ENCODE measurements around the gene GRIP1.

The GRIP1 gene

DNA sequence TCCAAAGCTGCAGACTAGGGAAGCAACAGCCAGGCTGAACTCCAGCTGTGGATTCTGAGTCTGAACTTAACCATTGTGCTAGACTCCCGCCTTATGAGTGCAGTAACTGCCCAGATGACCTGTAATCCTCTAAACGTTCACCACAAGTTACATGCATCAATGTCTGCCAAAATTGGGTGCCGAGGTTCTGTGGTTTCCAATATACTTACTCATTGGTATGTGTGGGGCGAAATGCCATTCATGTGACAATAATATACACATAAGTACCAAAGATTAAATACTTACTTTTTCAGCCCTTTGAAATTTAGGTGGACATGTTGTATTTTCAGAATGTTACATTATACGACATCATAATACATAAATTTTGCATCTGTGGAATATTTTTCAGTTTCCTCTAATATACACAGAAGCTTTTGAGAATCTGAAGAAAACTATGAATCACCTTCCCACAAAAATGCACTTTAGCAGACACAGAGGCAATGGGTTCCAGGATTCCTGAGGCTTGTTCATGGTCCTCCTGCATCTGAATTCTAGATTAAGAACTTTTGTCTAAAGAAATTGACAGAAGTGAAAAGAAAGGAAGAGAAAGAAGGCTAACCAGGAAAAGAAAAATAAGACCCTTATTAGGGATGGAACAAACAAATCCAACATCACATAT lies 31.7 kb downstream of the GRIP1 start:
- peak; percentile 85 for DNase-seq (ENCODE audit: low read depth)

DNA sequence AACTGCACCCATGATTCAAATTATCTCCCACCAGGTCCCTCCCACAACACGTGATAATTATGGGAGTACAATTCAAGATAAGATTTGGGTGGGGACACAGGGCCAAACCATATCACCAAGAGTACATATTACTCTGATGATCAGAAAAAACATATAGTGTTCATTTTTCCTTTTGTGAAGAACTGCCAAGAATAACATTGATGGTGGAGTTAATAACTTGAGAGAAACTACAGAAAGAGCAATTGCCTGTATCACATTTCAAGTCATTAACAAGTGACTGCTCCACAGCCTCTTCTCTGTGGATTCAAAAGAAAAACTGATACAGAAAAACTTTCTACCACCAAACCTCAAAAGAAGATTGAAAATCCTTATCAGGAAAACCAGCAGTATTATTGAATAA lies 34.7 kb downstream of the GRIP1 start:
- DNase-seq (ENCODE audit: low read depth): no peak

DNA sequence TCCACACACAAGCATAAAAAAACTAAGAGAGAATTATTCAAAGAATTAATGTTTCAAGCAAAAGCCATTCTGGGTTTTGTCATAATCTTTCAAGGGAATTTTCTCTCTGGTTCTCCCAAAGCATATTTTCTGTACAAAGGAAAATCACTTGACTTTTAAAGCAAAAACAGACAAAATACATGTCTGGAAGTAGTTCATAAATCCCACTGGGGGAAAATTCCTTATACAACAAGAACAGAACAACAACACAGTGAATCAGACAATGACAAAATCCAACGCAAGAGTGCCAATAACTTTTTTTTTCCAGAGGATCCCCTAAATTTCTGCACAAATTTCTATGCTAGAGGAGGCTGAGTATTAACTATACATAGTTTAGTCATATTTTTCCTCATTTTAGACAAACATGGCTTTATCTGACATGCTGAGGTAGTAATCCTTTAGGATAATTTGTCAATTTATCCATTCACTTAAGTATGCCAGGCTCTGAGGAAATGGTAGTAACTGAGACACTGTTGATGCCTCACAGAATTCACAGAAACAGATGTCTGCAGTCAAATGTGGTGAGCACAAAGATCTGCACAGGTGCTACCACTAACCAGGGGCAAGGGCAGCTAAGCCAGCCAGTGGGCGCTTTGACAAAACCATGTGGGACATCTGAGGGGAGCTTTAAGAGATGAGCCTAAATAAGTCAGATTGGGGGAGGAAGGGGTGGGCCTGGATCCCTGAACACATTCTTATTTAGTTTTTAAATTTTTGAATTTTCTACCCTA lies 38.0 kb downstream of the GRIP1 start:
- DNase-seq (ENCODE audit: low read depth): no peak

DNA sequence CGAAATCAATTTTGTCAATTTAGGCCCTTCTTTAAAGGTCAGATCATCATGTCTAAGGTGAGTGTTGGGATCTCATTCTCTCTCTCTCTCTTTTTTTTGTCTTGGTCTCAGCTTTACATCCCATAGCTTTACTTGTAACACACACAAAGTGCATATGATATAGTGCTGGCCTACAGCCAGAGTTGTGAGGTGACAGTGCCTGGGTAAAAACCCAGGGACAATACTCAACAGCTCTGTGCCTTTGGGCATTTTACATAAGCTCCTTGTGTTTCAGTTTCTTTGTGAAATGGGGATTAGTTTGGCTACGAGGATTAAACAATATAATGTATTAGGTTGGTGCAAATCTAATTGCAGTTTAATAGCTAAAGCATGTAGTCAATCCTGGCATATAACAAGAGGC lies 40.2 kb downstream of the GRIP1 start:
- DNase-seq (ENCODE audit: low read depth): no peak

DNA sequence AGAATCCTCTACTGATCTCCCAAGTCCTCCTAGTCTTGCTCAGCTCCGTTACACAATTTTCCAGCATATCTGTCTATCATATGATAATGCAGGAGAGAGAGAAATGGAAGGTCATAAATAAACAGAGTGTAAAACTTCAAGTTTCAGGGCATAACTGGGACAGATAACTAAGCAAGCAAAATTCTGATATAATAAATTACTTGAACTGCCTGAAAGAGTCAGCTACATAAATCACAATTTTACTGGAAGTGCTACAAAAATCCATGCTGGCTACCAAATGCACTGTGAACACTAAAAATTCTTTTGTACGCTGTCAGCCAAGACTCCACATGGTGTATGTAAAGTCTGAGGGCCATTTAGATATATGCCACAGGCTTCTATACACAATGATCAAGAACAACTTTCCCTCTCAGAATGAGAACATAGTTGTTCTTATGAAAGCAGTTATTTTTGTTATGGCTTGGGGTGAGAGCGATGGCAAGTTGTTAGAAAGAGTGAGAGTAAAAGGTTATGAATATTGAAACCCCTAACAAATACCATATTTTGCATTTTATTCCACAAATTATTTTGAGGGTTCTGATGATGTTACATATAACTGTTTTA lies 41.1 kb downstream of the GRIP1 start:
- no peak for DNase-seq (ENCODE audit: low read depth)

DNA sequence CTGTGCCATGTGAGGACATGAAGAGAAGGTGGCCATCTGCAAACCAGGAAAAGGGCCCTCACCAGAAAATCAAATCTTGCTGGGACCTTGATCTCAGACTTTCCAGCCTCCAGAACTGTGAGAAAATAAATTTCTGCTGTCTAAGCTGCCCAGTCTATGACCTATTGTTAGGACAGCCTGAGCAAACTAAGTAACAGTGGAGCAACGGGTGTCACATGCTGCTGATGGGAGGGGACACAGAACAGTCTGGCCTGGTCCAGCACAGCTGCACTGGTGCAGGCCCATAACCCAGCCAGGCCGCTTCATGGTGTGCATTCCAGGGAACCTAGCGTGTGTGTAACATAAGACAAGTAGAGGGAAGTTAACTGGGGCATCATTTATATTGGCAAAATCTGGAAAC lies 42.1 kb downstream of the GRIP1 start:
- DNase-seq (ENCODE audit: low read depth): no peak

DNA sequence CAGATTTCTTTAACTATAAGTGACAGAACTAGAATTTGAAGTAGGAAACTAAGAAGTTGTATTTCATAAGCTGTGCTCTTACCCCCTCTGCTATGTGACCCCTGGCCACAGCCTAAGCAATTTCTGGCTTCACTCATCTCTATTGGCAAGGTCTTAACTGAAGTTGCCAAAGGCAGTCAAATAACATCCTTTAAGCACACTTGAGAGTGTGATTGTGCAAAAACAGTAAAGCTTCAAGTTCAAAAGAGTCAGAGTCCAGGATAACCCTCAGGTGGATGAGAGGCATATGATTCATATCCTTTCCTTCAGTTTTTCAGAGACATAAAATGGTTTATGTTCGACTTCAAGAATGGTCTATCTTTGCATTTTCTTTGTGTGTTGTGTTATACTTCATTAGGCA lies 45.2 kb downstream of the GRIP1 start:
- no peak for DNase-seq (ENCODE audit: low read depth)

DNA sequence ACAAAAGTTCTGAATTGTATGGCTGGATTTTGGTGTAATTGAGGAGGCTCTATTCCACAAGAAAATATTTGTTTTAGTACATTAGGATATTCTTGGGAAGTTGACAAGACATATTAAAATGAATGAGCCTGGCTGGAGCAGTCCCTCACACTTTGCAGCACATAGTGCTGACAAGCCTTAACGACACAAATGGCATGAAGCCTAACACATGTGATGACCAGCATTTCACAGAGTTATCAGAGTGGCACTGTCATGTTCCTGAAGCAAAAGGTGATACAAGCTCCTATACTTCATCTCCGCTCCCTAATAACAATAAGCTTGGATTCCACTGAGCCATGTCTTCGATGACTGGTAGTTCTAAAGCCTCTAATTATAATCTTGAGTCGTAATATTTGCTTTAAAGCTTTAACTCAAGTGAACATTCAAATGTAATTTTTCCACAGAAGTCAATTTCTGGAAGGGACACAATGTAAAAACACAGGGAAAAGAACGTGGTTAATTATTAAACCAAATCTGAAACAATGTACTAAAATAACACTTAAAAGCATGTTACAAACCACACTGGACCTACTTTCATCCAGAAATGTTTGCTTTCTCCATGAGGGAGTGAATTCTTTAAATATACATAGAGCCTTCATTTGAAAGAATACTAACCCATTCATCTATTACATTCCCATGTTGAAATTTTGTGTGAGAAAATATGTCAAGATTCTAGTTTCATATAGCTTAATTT lies 49.6 kb downstream of the GRIP1 start:
- no peak for DNase-seq (ENCODE audit: low read depth)

DNA sequence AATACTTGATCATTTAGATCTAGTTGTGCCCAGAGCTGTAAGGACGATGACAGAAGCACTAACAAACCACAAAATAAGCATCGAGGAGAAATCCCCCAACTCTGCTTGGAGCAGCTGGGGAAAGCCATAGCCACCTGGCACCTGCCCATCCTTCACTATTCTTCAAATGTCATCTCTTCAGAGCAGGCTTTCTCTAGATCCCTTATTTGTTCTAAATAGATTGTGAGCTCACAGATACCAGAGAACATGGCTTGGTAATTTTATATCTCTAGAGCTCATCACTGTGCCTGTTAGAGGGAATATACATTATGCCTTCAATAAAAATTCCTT lies 50.9 kb downstream of the GRIP1 start:
- DNase-seq (ENCODE audit: low read depth): no peak

DNA sequence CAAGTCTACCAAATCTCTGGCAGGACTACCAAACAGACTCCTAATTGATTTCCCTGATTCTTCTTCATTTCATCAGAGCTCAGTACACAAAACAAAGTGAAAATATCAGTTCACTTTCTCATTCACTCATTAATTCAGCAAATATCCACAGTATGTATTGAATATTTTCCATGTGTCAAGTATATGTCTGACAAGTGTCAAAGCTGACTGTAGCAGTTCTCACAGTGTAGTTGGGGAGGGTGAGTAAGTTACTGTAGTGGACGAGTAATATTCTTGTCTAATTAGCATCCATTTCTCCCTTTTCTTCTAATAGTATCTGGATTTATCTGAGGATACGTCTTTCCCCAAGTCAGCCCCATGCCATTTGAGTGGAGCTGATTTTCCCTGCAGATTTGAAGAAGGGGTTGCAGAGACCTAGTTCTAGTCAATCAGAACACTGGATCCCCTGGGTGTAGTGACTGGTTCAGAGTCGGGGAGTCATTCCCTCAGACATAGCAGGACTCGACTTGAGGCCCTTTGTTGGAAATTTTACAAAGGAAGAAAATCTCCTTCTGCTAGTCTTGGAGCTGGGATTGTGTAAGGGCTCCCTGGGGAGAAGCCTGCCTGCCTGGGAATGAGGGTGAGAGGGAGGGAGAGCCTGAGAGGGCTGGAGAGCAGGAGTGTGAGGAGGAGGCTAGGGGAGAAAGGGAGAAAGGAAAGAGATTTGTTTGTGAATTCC lies 51.4 kb downstream of the GRIP1 start:
- no peak for DNase-seq (ENCODE audit: low read depth)

DNA sequence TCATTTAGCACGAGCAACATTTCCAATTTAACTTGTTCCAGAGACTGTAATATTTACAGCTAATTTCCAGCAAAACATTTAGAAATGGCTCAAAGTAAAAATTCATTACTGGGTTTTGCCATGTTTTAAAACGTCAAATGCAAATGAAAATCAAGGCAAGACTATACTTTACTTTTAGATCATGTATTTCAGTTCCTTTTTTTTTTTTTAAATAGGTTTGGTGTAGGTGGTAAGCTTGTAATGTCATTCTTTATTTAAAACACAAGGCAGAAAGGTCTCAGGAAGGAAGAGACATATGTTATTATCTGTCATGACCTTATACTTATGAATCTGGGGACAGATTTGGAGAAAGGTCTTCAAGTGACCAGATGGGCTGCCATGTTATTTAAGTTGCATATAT lies 54.1 kb downstream of the GRIP1 start:
- no peak for DNase-seq (ENCODE audit: low read depth)

DNA sequence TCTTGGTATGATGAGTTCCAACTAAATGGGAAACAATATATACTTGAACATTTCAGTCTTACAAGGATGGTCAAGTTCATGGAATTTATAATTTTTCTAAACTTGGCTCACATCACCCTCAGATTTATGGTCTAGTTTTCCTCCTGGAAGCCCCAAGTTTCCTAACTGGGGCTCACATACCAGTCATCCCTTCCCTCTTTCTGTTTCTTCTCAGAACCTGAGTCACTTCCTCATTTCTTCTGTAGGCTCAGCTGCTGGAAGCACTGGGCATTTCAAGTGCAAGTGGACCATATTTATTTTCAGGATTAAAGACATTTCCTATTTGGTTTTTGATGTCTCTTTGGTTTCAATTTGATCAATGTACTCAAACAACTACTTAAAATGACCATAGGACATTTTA lies 55.4 kb downstream of the GRIP1 start:
- DNase-seq (ENCODE audit: low read depth): no peak

DNA sequence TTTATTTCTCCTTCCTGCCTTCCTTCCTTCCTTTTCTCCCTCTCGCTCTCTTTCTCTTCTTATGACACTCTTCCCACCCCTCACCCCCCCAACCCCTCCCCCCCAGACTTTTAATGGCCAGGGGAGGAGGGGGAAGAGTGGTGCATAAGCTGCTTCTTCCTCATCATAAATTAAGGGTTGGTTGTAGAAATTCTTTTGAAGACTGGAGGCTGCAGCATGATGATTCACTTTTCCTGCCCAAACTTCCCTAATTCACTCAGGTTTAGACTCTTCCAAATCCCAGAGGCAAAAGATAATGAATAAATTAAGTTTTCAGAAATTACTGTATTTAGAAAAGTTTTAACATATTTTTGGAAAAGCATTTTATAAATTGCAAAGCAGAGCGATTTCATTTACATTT lies 58.2 kb downstream of the GRIP1 start:
- DNase-seq (ENCODE audit: low read depth): no peak

DNA sequence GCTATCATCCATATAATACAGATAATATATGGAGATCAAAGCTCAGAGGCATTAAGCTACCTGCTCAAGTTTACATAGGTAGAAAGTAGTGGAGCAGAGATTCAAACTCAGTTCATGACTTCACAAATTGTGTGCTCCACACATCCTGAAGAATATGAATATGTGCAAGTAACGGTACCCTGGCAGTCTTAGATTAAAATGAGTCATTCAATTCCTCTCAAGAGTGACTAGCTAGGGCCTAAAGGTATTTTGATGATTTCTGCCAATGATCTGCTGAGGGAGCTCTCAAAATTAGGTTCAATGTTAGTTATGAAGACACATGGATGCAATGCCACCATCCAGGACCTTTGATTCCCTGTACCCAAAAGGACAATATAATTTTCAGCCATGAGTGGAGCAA lies 58.9 kb downstream of the GRIP1 start:
- no peak for DNase-seq (ENCODE audit: low read depth)

DNA sequence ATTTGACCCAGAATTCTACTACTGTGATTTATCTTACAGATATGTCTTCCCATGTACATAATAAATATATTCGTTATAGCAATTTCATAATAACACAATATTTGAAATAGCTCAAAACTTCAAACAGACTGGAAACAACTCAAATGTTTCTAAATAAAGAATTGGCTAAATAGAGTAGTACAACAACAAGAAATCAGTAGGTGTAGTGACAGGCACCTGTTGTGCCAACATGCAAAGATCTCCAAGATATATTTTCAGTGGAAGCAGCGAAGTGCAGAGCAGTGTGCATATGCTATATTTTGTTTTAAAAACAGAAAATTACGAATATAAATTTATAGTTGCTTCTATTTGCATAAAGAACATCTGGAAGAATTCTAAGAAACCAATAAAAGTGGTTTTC lies 60.9 kb downstream of the GRIP1 start:
- no peak for DNase-seq (ENCODE audit: low read depth)

DNA sequence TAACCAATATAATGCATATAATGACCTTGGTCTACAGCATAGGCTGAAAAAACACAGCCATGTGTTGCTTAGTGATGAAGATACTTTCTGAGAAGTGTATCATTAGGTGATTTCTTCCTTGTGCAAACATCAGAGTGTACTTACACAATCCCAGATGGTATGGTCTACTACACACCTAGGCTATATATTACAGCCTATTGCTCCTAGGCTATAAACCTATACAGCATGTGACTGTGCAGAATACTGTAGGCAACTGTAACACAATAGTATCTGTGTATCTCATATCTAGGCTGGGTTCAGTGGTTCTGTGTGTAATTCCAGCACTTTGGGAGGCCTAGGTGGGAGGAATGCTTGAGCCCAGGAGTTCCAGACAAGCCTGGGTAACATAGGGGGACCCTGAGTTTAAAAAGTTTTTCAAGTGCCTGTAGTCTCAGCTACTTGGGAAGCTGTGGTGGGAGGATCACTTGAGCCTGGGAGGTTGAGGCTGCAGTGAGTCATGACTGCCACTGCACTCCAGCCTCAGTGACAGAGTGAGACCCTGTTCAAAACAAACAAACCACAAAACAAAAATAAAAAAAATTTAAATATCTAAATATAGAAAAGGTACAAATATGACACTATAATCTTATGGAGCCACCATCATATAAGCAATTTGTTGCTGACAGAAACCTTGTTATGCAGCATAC lies 66.6 kb downstream of the GRIP1 start:
- DNase-seq (ENCODE audit: low read depth): no peak

DNA sequence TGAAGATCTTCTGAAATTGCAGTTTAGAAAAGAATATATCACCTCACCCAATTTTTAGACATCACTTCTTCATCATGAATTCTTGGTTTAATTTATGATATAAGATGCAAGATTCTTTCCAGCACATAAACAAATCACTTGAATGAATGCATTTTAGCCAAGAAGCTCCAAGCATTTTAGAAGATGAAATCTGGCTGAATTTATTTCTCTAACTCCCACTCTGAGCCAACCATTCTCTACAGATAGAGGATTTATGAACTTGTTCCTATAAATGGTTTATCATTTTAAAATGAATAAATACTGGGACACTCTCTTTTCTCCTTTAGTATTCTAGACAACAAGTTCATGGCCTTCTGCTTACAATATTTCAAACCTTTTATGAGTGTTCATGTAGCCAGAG lies 71.7 kb downstream of the GRIP1 start:
- DNase-seq (ENCODE audit: low read depth): no peak

DNA sequence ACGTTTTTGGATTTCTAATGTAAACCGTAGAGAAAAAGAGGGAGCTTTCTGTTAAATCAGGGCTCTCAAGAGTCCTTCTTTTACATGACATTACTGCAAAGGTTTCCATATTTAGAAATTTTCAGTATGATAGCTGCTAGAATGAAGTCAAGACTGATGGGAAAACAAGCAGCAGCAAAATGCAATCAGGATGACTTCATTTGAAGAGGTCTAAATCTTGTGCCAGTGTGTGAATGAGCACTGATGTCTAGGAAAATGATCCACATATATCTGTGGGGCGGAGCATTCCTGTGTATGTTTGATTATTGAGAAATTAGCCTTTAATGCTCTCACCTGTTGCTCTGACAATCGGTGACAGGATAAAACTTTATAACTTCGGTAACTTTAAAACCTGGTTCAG lies 73.6 kb downstream of the GRIP1 start:
- no peak for DNase-seq (ENCODE audit: low read depth)

DNA sequence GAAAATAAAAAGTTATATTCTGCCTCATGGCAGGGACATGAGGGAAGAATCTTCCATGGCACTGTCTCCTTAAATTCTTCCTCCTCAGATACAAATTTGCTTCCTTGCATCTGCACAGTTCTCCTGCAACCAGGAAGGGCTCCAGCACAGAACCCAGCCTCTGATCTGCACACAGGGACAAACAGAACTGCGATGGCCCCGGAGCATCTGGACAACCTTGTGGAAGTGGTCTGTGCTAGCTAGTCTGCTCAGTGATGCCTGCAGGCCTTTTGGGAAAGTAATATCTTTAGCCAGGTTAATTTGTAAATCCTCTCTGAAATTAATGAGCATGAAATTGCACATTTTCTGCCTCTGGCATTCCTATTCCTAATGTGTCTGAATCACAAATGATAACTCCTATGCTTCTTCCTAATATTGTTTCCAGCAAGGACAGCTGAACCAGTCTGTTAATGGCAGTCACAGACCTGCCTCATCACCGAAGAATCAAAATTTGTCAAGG lies 74.8 kb downstream of the GRIP1 start:
- DNase-seq (ENCODE audit: low read depth): no peak

DNA sequence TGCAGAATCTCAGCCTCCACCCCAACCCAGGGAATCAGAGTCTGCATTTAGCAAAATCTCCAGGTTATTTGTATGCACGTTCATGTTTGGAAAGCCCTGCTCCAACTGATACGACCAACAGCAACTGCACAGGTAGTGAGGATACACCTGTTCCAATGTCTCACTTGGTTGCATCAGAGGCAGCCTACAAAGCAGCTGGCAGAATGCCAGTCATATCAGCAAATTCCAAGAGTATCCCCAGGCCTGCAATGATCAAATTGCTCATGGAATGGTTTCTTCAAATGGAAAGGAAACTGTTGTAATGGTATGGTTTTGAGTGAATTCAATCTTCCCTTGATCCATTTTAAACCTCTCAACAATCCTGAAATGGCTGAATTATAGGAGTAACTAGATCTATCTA lies 75.4 kb downstream of the GRIP1 start:
- DNase-seq (ENCODE audit: low read depth): no peak

DNA sequence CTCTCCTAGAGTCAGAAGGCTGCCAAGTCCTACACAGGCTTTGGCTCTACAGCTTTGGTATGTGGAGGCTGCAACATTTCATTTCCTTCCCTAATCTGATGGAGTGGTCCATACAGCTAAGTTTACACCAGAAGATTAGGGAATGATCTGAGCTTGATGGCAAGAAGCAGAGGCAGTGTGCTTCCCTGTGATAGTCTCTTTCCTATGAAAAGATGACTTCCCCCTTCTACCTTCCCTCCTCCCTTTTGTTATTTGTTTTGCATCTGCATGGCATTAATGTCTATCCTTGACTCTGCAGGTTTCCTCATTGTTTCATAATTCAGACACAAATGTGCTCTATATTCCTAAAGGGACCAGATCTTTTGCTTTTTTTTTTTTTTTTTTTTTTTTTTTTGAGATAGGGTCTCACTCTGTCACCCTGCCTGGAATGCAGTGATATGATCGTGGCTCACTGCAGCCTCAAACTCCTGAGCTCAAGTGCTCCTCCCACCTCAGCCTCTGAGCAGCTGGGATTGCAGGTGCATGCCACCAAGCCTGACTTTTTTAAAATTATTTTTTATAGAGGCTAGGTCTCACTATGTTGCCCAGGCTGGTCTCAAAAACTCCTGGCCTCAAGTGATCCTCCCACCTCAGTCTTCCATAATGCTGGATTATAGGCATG lies 76.3 kb downstream of the GRIP1 start:
- DNase-seq (ENCODE audit: low read depth): no peak
